GM12878 (cell line): ENCODE data around the gene UBE2QL1. TPM values are rescaled to one million over a fixed set of nuclear protein-coding genes. Genes with fewer than 3 reads are reported as not detected.

Experiments
- ATAC-seq: fragments of 200-7000 bp; cut with Tn5 transposase; 3 replicates; pipeline ENCODE4 v1.9.1; 2020; ENCODE audit warnings: mild to moderate bottlenecking, moderate library complexity
- BruUV-seq: library from RNA; stranded (reverse); fragments of 400-500 nt; replicated peaks from 2 replicates; lab custom pipeline; 2021; lab: Mats Ljungman, UMichigan
- CTCF ChIA-PET: fragments of 300-600 bp; sonication (Branson Sonifier 250); formaldehyde crosslinking; extraction: SDS; loops from one replicate; lab custom pipeline; 2021; ENCODE audit warnings: inconsistent platforms; lab: Yijun Ruan, JAX
- POLR2A ChIA-PET: fragments of 350-600 bp; formaldehyde crosslinking; extraction: SDS; loops from one replicate; lab custom pipeline; 2021; ENCODE audit warnings: inconsistent platforms; lab: Charles Lee
- RAD21 ChIA-PET: fragments of 300-600 bp; sonication (Branson Sonifier 250); formaldehyde crosslinking; loops from one replicate; lab custom pipeline; 2023; ENCODE audit warnings: antibody characterized with exemption; ENCODE audit not compliant: unreplicated experiment; lab: Charles Lee
- SMC1A ChIA-PET: fragments of 300-600 bp; sonication (Branson Sonifier 250); formaldehyde crosslinking; loops from one replicate; lab custom pipeline; 2023; ENCODE audit not compliant: unreplicated experiment, uncharacterized antibody; lab: Charles Lee
- DNase-seq: peaks from one replicate; pipeline ENCODE4 v3.0.0-alpha.2; 2011; ENCODE audit warnings: low read depth, low spot score
- FAIRE-seq: peaks from 3 replicates; lab custom pipeline; 2011; peaks lifted over from hg19 to GRCh38; lab: Jason Lieb, UNC
- H2AFZ ChIP-seq: 2 replicates; pipeline ENCODE4 v1.6.0; 2011; ENCODE audit warnings: low read depth, low read length, control low read depth; ENCODE audit not compliant: control insufficient read depth
- H3K27ac ChIP-seq: 2 replicates; pipeline ENCODE4 v1.5.1; 2011; ENCODE audit warnings: control low read depth; ENCODE audit not compliant: control insufficient read depth, insufficient read depth
- H3K27me3 ChIP-seq, 2 experiments: replicated peaks in 1 of 2; 2 replicates each; pipeline versions ENCODE4 v1.6.0 to v1.6.1; 2011; ENCODE audit warnings: low read length in 1 of 2; ENCODE audit not compliant: control insufficient read depth in 2 of 2, insufficient read depth in 2 of 2
- H3K36me3 ChIP-seq, 2 experiments: 2 replicates each; pipeline ENCODE4 v1.5.1; 2011; ENCODE audit warnings: low read length in 1 of 2; ENCODE audit not compliant: control insufficient read depth in 2 of 2, insufficient read depth in 2 of 2
- H3K4me1 ChIP-seq: 2 replicates; pipeline ENCODE4 v1.6.1; 2011; ENCODE audit warnings: mild to moderate bottlenecking, low read length, moderate library complexity, mixed read lengths; ENCODE audit not compliant: control insufficient read depth, insufficient read depth
- H3K4me2 ChIP-seq: 2 replicates; pipeline ENCODE4 v1.6.0; 2011; ENCODE audit warnings: control low read depth; ENCODE audit not compliant: control insufficient read depth, insufficient read depth
- H3K4me3 ChIP-seq: fragments of 200-600 bp; sonication (generic); 2 replicates; pipeline ENCODE4 v1.5.1; 2016
- H3K79me2 ChIP-seq: 2 replicates; pipeline ENCODE4 v1.6.0; 2011; ENCODE audit warnings: low read length; ENCODE audit not compliant: control insufficient read depth, insufficient read depth
- H3K9ac ChIP-seq: 2 replicates; pipeline ENCODE4 v1.8.0; 2011; ENCODE audit warnings: low read length, control low read depth, mixed read lengths; ENCODE audit not compliant: control insufficient read depth, insufficient read depth
- H3K9me3 ChIP-seq: replicated peaks from 3 replicates; pipeline ENCODE4 v1.5.1; 2011; ENCODE audit warnings: mild to moderate bottlenecking, low read length; ENCODE audit not compliant: control insufficient read depth, insufficient read depth
- H4K20me1 ChIP-seq: 2 replicates; pipeline ENCODE4 v1.6.0; 2011; ENCODE audit not compliant: control insufficient read depth, insufficient read depth
- CBX5 ChIP-seq: sonication (generic); IDR thresholded peaks from 2 replicates; pipeline ENCODE4 v1.6.1; 2016; ENCODE audit warnings: low read depth, moderate library complexity, mild to moderate bottlenecking, inconsistent platforms
- CHD4 ChIP-seq: fragments of 200-600 bp; sonication (generic); IDR thresholded peaks from 2 replicates; pipeline ENCODE4 v1.6.1; 2016; ENCODE audit warnings: mild to moderate bottlenecking
- DPF2 ChIP-seq: fragments of 450-650 bp; IDR thresholded peaks from 2 replicates; pipeline ENCODE4 v1.6.1; 2017; ENCODE audit warnings: mild to moderate bottlenecking
- GABPA ChIP-seq: IDR thresholded peaks from 2 replicates; pipeline ENCODE4 v1.6.1; 2014; ENCODE audit warnings: antibody characterized with exemption, low read depth, mild to moderate bottlenecking, inconsistent platforms
- HDAC2 ChIP-seq: fragments of 200-600 bp; sonication (generic); IDR thresholded peaks from 2 replicates; pipeline ENCODE4 v1.6.1; 2017
- IRF4 ChIP-seq: IDR thresholded peaks from 2 replicates; pipeline ENCODE4 v1.6.1; 2011; ENCODE audit warnings: low read depth, low read length
- LARP7 ChIP-seq: fragments of 450-650 bp; IDR thresholded peaks from 2 replicates; pipeline ENCODE4 v1.6.1; 2017; ENCODE audit warnings: mild to moderate bottlenecking
- PAX5 ChIP-seq: IDR thresholded peaks from 2 replicates; pipeline ENCODE4 v1.6.1; 2011; ENCODE audit warnings: low read depth, low read length, borderline replicate concordance
- RAD51 ChIP-seq: fragments of 450-650 bp; IDR thresholded peaks from 2 replicates; pipeline ENCODE4 v1.6.1; 2016; ENCODE audit warnings: moderate library complexity, mild to moderate bottlenecking, inconsistent platforms
- WGBS: methylation state at CpG from one replicate; pipeline ENCODE4 v1.1.6; 2016; ENCODE audit warnings: low lambda C conversion rate; ENCODE audit not compliant: insufficient replicate concordance, insufficient coverage; ENCODE audit errors: missing lambda C conversion rate; 5-methylcytosine and 5-hydroxymethylcytosine counted together
- in situ Hi-C: fragments of 300-500 bp; cut with MboI; formaldehyde crosslinking; loops from 9 replicates; pipeline ENCODE4 v1.14.3; 2018; ENCODE audit warnings: mixed read lengths
- intact Hi-C: fragments of 100-400 bp; cut with micrococcal nuclease; formaldehyde crosslinking; loops from one replicate; pipeline ENCODE4 v1.14.2; 2022; ENCODE audit not compliant: unreplicated experiment
- polyA plus RNA-seq, 11 experiments: library from polyadenylated mRNA; depleted of rRNA in 4 of 11; unstranded in 6 of 11; stranded (reverse) in 5 of 11; fragments of >200 nt; fragmentation: Nextera tagmentation in 4 of 11; fragmentation: Illumina TruSeq in 1 of 11; extraction: Ambion mirVana in 4 of 11; extraction: Trizol in 1 of 11; gene quantifications; 1 replicate in 1 of 11; 2 replicates in 10 of 11; pipeline versions ENCODE4 v1.2.1 to v1.2.3, GENCODE V29; 2011 to 2016; ENCODE audit warnings: inconsistent platforms in 2 of 11, missing spikeins in 2 of 11, low read depth in 1 of 11
- total RNA-seq, 4 experiments: library from RNA; depleted of rRNA in 3 of 4; stranded (reverse); fragments of >200 nt in 3 of 4; fragmentation: Illumina TruSeq in 1 of 4; extraction: Trizol in 1 of 4; gene quantifications; 2 replicates each; pipeline versions ENCODE4 v1.2.1 to v1.2.3, GENCODE V29; 2013 to 2021
- TF ChIP-seq, protein P1 (sequence below): fragments of 450-650 bp; formaldehyde crosslinking; IDR thresholded peaks from 2 replicates; pipeline ENCODE4 v1.4.0; 2020; ENCODE audit warnings: mild to moderate bottlenecking, moderate library complexity
- TF ChIP-seq, protein P2 (sequence below): fragments of 450-650 bp; formaldehyde crosslinking; IDR thresholded peaks from 2 replicates; pipeline ENCODE4 v1.5.0; 2022; ENCODE audit warnings: mild to moderate bottlenecking, missing genetic modification characterization
- TF ChIP-seq, protein P3 (sequence below): fragments of 450-650 bp; IDR thresholded peaks from 2 replicates; pipeline ENCODE4 v1.6.1; 2017; ENCODE audit warnings: mild to moderate bottlenecking, low read depth, inconsistent platforms; ENCODE audit not compliant: poor library complexity, severe bottlenecking
- TF ChIP-seq, protein P4 (sequence below): fragments of 450-650 bp; IDR thresholded peaks from 2 replicates; pipeline ENCODE4 v1.6.1; 2017; ENCODE audit warnings: borderline replicate concordance

UBE2QL1 gene
- total and polyA plus RNA-seq, 10 of the 15 experiments (the other 5 are each of a cell fraction or from before 2014, with no cell fraction given), result 0.03 to 0.62 (median 0.04) TPM; not detected in 6

DNA sequence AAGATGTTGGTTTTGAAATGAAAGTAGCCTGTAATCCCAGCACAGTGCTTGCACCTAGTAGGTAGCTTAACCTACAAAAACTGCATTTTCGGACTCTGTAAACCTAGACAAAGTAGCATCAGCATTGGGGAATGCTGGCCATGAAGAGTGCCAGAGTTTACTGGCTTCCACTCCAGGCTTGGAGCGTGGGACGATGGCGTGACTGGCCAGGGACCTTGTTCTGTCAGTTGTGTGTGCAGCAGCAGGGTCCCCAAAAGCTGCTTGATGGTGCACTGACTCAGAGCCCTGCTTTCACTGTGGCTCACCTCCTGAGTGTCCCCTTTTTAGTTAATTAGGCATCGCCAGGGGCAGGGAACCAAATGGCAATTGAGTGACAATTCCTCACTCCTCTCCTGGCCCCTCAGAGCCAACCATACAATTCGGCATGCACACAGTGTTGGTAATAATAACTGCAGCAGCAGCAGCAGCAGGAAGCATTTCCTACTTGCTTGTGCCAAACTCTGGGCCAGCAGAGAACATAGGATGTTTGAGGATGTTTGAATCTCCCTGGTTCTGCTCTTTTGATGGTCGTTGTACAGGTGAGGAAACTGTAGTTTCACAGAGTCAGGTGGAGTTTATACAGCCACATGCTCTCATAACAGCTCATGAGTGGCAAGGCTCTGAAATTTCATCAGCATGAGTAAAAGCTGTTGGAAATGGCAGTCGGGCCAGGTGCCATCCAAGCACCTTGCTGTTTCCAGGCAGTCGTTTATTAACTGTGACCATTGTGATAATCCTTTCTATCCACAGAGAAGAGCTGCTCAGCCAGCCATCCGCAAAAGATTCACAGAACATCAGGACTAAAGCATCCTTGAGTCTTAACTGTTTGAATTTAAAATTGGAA lies 4.2 kb downstream of the UBE2QL1 start:
- Histone ChIP-seq H2AFZ (no peak overlapping the region), H3K4me2 (no peak overlapping the region), H4K20me1 (no peaks in the 10 kb centered on the region; the same call in 1 of the 2 replicates), H3K79me2 (no peaks in the 10 kb centered on the region), H3K27ac (no peak overlapping the region), H3K9me3 (no peaks in the 10 kb centered on the region; the same call in 2 of the 3 replicates), H3K9ac (no peak overlapping the region), H3K4me3 (no peak overlapping the region), H3K4me1 (no peaks in the 10 kb centered on the region), H3K36me3 (no peaks in the 10 kb centered on the region), H3K27me3 (peaks cover 4 to 25% of the 10 kb centered on the region in 2 experiments)
- ATAC-seq, result no peak
- FAIRE-seq, result no peak
- ChIA-PET RAD21 (no interaction called here), SMC1A (interaction anchor here (1.5 kb wide), 1 partner anchor 68 kb away, joined by 3 read pairs; no protein-coding TSS in a partner anchor), POLR2A (no interaction called here), CTCF (no interaction called here)
- WGBS, result 58% methylated on average over 10 of the region's 10 CpGs
- in situ Hi-C loops (no loop called here), intact Hi-C loops (loop anchor here (10.0 kb wide), 1 partner anchor 958 kb away; no protein-coding TSS in a partner anchor)
- DNase-seq, result no peak
- BruUV-seq, result no TSS peak
- TF ChIP-seq CHD4 (no peak), RAD51 (no peak), HDAC2 (no peak), DPF2 (no peak), PAX5 (no peak), LARP7 (no peak), GABPA (no peak), IRF4 (no peak), CBX5 (no peak)
- TF ChIP-seq, protein P1, sequence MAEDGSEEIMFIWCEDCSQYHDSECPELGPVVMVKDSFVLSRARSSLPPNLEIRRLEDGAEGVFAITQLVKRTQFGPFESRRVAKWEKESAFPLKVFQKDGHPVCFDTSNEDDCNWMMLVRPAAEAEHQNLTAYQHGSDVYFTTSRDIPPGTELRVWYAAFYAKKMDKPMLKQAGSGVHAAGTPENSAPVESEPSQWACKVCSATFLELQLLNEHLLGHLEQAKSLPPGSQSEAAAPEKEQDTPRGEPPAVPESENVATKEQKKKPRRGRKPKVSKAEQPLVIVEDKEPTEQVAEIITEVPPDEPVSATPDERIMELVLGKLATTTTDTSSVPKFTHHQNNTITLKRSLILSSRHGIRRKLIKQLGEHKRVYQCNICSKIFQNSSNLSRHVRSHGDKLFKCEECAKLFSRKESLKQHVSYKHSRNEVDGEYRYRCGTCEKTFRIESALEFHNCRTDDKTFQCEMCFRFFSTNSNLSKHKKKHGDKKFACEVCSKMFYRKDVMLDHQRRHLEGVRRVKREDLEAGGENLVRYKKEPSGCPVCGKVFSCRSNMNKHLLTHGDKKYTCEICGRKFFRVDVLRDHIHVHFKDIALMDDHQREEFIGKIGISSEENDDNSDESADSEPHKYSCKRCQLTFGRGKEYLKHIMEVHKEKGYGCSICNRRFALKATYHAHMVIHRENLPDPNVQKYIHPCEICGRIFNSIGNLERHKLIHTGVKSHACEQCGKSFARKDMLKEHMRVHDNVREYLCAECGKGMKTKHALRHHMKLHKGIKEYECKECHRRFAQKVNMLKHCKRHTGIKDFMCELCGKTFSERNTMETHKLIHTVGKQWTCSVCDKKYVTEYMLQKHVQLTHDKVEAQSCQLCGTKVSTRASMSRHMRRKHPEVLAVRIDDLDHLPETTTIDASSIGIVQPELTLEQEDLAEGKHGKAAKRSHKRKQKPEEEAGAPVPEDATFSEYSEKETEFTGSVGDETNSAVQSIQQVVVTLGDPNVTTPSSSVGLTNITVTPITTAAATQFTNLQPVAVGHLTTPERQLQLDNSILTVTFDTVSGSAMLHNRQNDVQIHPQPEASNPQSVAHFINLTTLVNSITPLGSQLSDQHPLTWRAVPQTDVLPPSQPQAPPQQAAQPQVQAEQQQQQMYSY (CRISPR knock-in tag), result no peak
- TF ChIP-seq, protein P2, sequence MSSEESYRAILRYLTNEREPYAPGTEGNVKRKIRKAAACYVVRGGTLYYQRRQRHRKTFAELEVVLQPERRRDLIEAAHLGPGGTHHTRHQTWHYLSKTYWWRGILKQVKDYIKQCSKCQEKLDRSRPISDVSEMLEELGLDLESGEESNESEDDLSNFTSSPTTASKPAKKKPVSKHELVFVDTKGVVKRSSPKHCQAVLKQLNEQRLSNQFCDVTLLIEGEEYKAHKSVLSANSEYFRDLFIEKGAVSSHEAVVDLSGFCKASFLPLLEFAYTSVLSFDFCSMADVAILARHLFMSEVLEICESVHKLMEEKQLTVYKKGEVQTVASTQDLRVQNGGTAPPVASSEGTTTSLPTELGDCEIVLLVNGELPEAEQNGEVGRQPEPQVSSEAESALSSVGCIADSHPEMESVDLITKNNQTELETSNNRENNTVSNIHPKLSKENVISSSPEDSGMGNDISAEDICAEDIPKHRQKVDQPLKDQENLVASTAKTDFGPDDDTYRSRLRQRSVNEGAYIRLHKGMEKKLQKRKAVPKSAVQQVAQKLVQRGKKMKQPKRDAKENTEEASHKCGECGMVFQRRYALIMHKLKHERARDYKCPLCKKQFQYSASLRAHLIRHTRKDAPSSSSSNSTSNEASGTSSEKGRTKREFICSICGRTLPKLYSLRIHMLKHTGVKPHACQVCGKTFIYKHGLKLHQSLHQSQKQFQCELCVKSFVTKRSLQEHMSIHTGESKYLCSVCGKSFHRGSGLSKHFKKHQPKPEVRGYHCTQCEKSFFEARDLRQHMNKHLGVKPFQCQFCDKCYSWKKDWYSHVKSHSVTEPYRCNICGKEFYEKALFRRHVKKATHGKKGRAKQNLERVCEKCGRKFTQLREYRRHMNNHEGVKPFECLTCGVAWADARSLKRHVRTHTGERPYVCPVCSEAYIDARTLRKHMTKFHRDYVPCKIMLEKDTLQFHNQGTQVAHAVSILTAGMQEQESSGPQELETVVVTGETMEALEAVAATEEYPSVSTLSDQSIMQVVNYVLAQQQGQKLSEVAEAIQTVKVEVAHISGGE (CRISPR knock-in tag), result no peak
- TF ChIP-seq, protein P3, sequence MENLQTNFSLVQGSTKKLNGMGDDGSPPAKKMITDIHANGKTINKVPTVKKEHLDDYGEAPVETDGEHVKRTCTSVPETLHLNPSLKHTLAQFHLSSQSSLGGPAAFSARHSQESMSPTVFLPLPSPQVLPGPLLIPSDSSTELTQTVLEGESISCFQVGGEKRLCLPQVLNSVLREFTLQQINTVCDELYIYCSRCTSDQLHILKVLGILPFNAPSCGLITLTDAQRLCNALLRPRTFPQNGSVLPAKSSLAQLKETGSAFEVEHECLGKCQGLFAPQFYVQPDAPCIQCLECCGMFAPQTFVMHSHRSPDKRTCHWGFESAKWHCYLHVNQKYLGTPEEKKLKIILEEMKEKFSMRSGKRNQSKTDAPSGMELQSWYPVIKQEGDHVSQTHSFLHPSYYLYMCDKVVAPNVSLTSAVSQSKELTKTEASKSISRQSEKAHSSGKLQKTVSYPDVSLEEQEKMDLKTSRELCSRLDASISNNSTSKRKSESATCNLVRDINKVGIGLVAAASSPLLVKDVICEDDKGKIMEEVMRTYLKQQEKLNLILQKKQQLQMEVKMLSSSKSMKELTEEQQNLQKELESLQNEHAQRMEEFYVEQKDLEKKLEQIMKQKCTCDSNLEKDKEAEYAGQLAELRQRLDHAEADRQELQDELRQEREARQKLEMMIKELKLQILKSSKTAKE, result no peak
- TF ChIP-seq, protein P4, sequence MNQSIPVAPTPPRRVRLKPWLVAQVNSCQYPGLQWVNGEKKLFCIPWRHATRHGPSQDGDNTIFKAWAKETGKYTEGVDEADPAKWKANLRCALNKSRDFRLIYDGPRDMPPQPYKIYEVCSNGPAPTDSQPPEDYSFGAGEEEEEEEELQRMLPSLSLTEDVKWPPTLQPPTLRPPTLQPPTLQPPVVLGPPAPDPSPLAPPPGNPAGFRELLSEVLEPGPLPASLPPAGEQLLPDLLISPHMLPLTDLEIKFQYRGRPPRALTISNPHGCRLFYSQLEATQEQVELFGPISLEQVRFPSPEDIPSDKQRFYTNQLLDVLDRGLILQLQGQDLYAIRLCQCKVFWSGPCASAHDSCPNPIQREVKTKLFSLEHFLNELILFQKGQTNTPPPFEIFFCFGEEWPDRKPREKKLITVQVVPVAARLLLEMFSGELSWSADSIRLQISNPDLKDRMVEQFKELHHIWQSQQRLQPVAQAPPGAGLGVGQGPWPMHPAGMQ, result no peak
